ENCODE data around the gene SPOUT1. TPM values are rescaled to one million over a fixed set of nuclear protein-coding genes. Genes with fewer than 3 reads are reported as not detected.

The SPOUT1 gene
- total and polyA plus RNA-seq, 2 of the 13 experiments (the other 11 are each of a cell fraction or from before 2014, with no cell fraction given), result 39.0 to 45.8 TPM

- TF ChIP-seq MLXIP (CRISPR knock-in tag; IDR thresholded peaks at IDR 0.05; ENCODE audit: borderline replicate concordance) (no peak), ZNF20 (CRISPR knock-in tag; IDR thresholded peaks at IDR 0.05) (peak; percentile 54; the same call in 1 of the 2 replicates), ARNT2 (CRISPR knock-in tag; IDR thresholded peaks at IDR 0.05; ENCODE audit: low read depth) (peak; percentile 83), RFXAP (CRISPR knock-in tag; IDR thresholded peaks at IDR 0.05; ENCODE audit: borderline replicate concordance) (no peak; the same call in 1 of the 2 replicates), FOSL2 (CRISPR knock-in tag; IDR thresholded peaks at IDR 0.05) (no peak), GRHL1 (CRISPR knock-in tag; conservative IDR thresholded peaks at IDR 0.05) (no peak), ZBTB26 (CRISPR knock-in tag; IDR thresholded peaks at IDR 0.05; ENCODE audit: borderline replicate concordance) (no peak), SRSF1 (optimal IDR thresholded peaks at IDR 0.05; ENCODE audit: low read depth, low read length) (no peak), ZNF136 (CRISPR knock-in tag; IDR thresholded peaks at IDR 0.05; ENCODE audit: low read depth) (no peak), ZBTB42 (CRISPR knock-in tag; IDR thresholded peaks at IDR 0.05) (no peak), ZNF12 (CRISPR knock-in tag; IDR thresholded peaks at IDR 0.05) (no peak), ZNF670 (CRISPR knock-in tag; IDR thresholded peaks at IDR 0.05; ENCODE audit: borderline replicate concordance) (no peak), JUND (CRISPR knock-in tag; IDR thresholded peaks at IDR 0.05) (no peak), ZNF674 (CRISPR knock-in tag; IDR thresholded peaks at IDR 0.05; ENCODE audit: low read depth) (no peak), KDM4B (CRISPR knock-in tag; IDR thresholded peaks at IDR 0.05) (peak; percentile 80), ZNF83 (CRISPR knock-in tag; IDR thresholded peaks at IDR 0.05; ENCODE audit: borderline replicate concordance) (no peak), ESRRA (CRISPR knock-in tag; IDR thresholded peaks at IDR 0.05; ENCODE audit: low read depth) (peak; percentile 65; the same call in 1 of the 2 replicates), ZNF234 (CRISPR knock-in tag; conservative IDR thresholded peaks at IDR 0.05) (no peak), ZNF333 (CRISPR knock-in tag; IDR thresholded peaks at IDR 0.05; ENCODE audit: borderline replicate concordance) (0 out of 2 replicates have a peak, but pooled peaks have one; percentile 45), ARNT (IDR thresholded peaks at IDR 0.05) (no peak), E2F1 (CRISPR knock-in tag; IDR thresholded peaks at IDR 0.05) (no peak), SKI (IDR thresholded peaks at IDR 0.05; ENCODE audit: partially characterized antibody) (peak; percentile 17), ZNF747 (CRISPR knock-in tag; IDR thresholded peaks at IDR 0.05; ENCODE audit: borderline replicate concordance) (no peak; the same call in 1 of the 2 replicates), ZNF7 (CRISPR knock-in tag; IDR thresholded peaks at IDR 0.05) (no peak)
Measured at GRCh38 chr9:128818099-128818838, 11.3 kb downstream of the SPOUT1 start, which contains the start of gene ENDOG (continued).
